ENCODE data around the gene AGAP1. TPM values are rescaled to one million over a fixed set of nuclear protein-coding genes. Genes with fewer than 3 reads are reported as not detected.

AGAP1 gene
- total RNA-seq, 4 donors from 2014 or later: 13.7 to 18.5 (median 17.1) TPM

GRCh38 chr2:235560345-235560744 is 66.5 kb downstream of the AGAP1 start:
- 91 to 92% methylated on average over 6 of the region's 6 CpGs for WGBS, 2 donors
- TF ChIP-seq, protein P1, sequence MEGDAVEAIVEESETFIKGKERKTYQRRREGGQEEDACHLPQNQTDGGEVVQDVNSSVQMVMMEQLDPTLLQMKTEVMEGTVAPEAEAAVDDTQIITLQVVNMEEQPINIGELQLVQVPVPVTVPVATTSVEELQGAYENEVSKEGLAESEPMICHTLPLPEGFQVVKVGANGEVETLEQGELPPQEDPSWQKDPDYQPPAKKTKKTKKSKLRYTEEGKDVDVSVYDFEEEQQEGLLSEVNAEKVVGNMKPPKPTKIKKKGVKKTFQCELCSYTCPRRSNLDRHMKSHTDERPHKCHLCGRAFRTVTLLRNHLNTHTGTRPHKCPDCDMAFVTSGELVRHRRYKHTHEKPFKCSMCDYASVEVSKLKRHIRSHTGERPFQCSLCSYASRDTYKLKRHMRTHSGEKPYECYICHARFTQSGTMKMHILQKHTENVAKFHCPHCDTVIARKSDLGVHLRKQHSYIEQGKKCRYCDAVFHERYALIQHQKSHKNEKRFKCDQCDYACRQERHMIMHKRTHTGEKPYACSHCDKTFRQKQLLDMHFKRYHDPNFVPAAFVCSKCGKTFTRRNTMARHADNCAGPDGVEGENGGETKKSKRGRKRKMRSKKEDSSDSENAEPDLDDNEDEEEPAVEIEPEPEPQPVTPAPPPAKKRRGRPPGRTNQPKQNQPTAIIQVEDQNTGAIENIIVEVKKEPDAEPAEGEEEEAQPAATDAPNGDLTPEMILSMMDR (IDR thresholded peaks at IDR 0.05): no peak
- no peak for TF ChIP-seq POLR2A (IDR thresholded peaks at IDR 0.05)
- no peak for DNase-seq (ENCODE audit: low spot score in 2 of 2)
- no peak overlapping the region for H3K4me3 ChIP-seq (ENCODE audit: low read depth, poor library complexity, severe bottlenecking)
- intact Hi-C loops (cut with DNase I; ENCODE audit: low total_unique reads): no loop called here

GRCh38 chr2:235561450-235561849 is 67.6 kb downstream of the AGAP1 start:
- no peak overlapping the region for H3K4me3 ChIP-seq (ENCODE audit: low read depth, poor library complexity, severe bottlenecking)
- intact Hi-C loops (cut with DNase I; ENCODE audit: low total_unique reads): no loop called here
- no peak for DNase-seq (ENCODE audit: low spot score in 2 of 2)
- TF ChIP-seq POLR2A (IDR thresholded peaks at IDR 0.05): no peak
- TF ChIP-seq, protein P1 (IDR thresholded peaks at IDR 0.05): no peak
- WGBS, 2 donors: 83 to 94% methylated on average over 2 of the region's 2 CpGs

DNA sequence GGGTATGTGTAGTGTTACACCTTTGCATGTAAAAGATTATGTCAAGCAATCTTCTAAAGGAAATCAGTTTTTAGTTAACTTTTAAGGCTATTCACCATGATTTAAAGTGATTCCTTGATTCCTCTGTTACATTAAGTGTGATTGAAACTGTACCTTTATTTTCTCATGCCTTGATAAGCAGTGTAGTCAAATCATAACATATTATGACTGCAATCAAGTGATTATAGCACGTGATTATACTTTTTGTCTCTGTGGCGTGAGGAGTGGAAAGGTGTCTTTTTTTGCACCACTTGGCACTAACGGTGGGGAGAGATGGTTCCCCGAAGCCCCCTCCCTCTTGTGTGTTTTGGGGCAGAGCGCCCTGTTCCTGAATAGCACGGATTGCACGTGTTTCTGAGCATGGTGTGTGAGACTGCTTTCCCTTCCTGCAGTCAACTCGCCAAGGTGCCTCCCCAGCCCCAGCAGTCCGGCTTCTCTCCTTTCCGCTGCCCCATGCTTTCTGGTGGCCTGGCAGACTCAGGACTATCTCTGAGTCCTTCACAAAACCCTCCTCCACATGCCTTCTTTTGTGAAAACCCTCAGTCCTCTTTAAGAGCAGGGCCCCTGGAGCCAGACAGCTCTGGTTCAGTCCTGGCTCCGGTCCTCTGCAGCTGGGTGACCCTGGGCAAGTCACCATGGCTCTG is 68.4 kb downstream of the AGAP1 start:
- no peak for TF ChIP-seq POLR2A (IDR thresholded peaks at IDR 0.05)
- TF ChIP-seq, protein P1 (IDR thresholded peaks at IDR 0.05): no peak
- H3K4me3 ChIP-seq (ENCODE audit: low read depth, poor library complexity, severe bottlenecking): no peak overlapping the region
- WGBS, 2 donors: 80 to 88% methylated on average over 11 of the region's 11 CpGs
- intact Hi-C loops (cut with DNase I; ENCODE audit: low total_unique reads): no loop called here
- DNase-seq (ENCODE audit: low spot score in 2 of 2): no peak

GRCh38 chr2:235563056-235563910 is 69.4 kb downstream of the AGAP1 start:
- WGBS, 2 donors: 62 to 69% methylated on average over 13 of the region's 13 CpGs
- intact Hi-C loops (cut with DNase I; ENCODE audit: low total_unique reads): no loop called here
- H3K4me3 ChIP-seq (ENCODE audit: low read depth, poor library complexity, severe bottlenecking): no peak overlapping the region
- TF ChIP-seq POLR2A (IDR thresholded peaks at IDR 0.05): no peak
- TF ChIP-seq, protein P1 (IDR thresholded peaks at IDR 0.05): no peak
- no peak for DNase-seq (ENCODE audit: low spot score in 2 of 2)

- H3K4me3 ChIP-seq (ENCODE audit: low read depth, poor library complexity, severe bottlenecking): no peak overlapping the region
- intact Hi-C loops (cut with DNase I; ENCODE audit: low total_unique reads): no loop called here
- WGBS, 2 donors: 71% methylated on average over 6 of the region's 6 CpGs
- TF ChIP-seq POLR2A (IDR thresholded peaks at IDR 0.05): no peak
- TF ChIP-seq, protein P1 (IDR thresholded peaks at IDR 0.05): no peak
- DNase-seq (ENCODE audit: low spot score in 2 of 2): no peak
Measured at GRCh38 chr2:235564066-235564465, 70.2 kb downstream of the AGAP1 start.
